ENCODE results near the gene CD300A. TPM values are rescaled to one million over a fixed set of nuclear protein-coding genes. Genes with fewer than 3 reads are reported as not detected.
A peak's percentile ranks its signal among the peaks of the same experiment; 100 is the strongest.

Gene CD300A
- total RNA-seq, 4 donors from 2014 or later, result 1.2 to 4.1 (median 2.4) TPM

DNA sequence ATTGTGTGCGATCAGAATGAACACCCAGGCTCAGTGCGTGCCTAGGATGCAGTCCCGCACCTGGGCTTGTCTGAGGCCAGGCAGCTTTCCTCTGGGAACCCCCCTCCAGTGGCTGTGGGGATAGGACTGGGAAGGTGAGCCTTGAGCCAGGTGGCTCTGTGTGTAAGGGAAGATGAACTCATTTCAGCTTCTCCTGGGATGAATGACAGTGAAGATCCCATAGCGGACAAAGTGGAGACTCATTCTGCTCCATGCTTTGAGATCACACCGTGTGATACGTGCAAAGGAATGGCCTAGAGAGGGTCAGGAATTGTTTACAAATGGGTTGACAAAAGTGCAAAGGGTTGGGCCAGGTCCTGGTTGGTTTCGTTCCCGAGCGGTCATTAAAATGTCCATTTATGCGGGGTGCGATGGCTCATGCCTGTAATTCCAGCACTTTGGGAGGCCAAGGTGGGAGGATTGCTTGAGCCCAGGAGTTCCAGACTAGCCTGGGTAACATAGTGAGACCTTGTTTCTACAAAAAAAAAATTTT lies 18.7 kb upstream of the CD300A start:
- H3K27me3 ChIP-seq, result no peaks in the 10 kb centered on the region
- H3K4me1 ChIP-seq, result peaks cover 54 to 62% (median 59%) of the 10 kb centered on the region in 4 donors
- TF ChIP-seq, protein P1, sequence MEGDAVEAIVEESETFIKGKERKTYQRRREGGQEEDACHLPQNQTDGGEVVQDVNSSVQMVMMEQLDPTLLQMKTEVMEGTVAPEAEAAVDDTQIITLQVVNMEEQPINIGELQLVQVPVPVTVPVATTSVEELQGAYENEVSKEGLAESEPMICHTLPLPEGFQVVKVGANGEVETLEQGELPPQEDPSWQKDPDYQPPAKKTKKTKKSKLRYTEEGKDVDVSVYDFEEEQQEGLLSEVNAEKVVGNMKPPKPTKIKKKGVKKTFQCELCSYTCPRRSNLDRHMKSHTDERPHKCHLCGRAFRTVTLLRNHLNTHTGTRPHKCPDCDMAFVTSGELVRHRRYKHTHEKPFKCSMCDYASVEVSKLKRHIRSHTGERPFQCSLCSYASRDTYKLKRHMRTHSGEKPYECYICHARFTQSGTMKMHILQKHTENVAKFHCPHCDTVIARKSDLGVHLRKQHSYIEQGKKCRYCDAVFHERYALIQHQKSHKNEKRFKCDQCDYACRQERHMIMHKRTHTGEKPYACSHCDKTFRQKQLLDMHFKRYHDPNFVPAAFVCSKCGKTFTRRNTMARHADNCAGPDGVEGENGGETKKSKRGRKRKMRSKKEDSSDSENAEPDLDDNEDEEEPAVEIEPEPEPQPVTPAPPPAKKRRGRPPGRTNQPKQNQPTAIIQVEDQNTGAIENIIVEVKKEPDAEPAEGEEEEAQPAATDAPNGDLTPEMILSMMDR (IDR thresholded peaks at IDR 0.05), result no peak
- no peak for TF ChIP-seq POLR2A (IDR thresholded peaks at IDR 0.05; ENCODE audit: low read depth)
- no peak for TF ChIP-seq POLR2AphosphoS5 (IDR thresholded peaks at IDR 0.05)
- no peak for TF ChIP-seq EP300 (IDR thresholded peaks at IDR 0.05)
- H3K27ac ChIP-seq (replicated peaks in 1 of 4), result peak overlapping the region; percentile 15 to 69 (median 57)
- H3K9me3 ChIP-seq, result no peaks in the 10 kb centered on the region
- H3K36me3 ChIP-seq, result peaks cover 0 to 15% (median 0%) of the 10 kb centered on the region in 4 donors
- no peak overlapping the region for H3K4me3 ChIP-seq
- 97% methylated on average over 9 of the region's 11 CpGs for WGBS
- intact Hi-C loops (cut with DNase I), result no loop called here
- DNase-seq (ENCODE audit: extremely low spot score), result no peak

DNA sequence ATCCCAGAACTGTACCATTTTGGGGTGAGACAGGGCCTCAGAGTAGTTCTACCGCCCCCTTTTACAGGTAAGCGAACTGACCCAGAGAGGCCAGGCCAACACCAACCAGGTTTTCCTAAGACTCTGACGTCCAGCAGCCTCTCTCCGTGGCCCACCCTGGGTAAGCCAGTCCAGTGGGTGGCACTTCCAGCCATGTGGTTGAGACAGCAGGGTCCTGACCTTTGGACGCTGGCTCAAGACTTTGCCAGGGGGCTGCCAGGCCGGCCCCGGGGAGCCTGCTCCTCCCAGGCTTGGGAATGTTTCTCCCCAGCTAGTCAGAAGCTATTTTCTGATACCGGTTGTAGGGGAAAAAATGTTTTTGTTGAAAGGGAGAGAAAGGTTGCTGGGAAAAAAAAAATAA lies 17.7 kb upstream of the CD300A start:
- Histone ChIP-seq H3K27ac (replicated peaks in 1 of 4) (peak overlapping the region; percentile 32 to 53 (median 36)), H3K4me3 (no peak overlapping the region), H3K36me3 (peaks cover 0 to 15% (median 0%) of the 10 kb centered on the region in 4 donors), H3K9me3 (no peaks in the 10 kb centered on the region), H3K4me1 (peaks cover 54 to 62% (median 59%) of the 10 kb centered on the region in 4 donors), H3K27me3 (no peaks in the 10 kb centered on the region)
- TF ChIP-seq POLR2AphosphoS5 (IDR thresholded peaks at IDR 0.05) (no peak), EP300 (IDR thresholded peaks at IDR 0.05) (no peak), POLR2A (IDR thresholded peaks at IDR 0.05; ENCODE audit: low read depth) (no peak)
- TF ChIP-seq, protein P1 (IDR thresholded peaks at IDR 0.05), result no peak
- no peak for DNase-seq (ENCODE audit: extremely low spot score)
- WGBS, result 73% methylated on average over 7 of the region's 8 CpGs
- intact Hi-C loops (cut with DNase I), result no loop called here

DNA sequence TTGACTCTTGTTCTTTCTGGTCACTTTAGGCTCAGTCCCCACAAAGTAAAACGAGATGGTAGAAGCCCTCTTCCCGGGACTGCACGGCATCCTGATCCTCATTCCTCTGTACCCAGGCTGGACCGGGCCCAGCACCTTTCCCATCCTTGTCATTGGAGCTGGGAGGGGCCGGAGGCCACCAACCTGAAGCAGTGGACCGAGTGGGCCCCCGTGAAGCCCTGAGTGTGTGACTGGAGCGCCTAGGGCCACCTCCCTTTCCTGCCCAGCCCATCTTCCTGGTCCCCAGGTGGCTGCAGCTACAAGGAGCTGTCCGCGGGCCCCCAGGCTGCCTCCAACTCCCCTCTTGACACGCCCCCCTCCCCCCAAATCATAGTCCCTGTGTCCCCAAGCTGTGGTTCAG lies 17.1 kb upstream of the CD300A start:
- Histone ChIP-seq H3K4me3 (no peak overlapping the region), H3K36me3 (peaks cover 0 to 15% (median 0%) of the 10 kb centered on the region in 4 donors), H3K27me3 (no peaks in the 10 kb centered on the region), H3K4me1 (peaks cover 53 to 61% (median 59%) of the 10 kb centered on the region in 4 donors), H3K27ac (replicated peaks in 1 of 4) (peak overlapping the region; percentile 31 to 53 (median 36)), H3K9me3 (no peaks in the 10 kb centered on the region)
- TF ChIP-seq, protein P1 (IDR thresholded peaks at IDR 0.05), result no peak
- TF ChIP-seq POLR2AphosphoS5 (IDR thresholded peaks at IDR 0.05), result no peak
- no peak for TF ChIP-seq POLR2A (IDR thresholded peaks at IDR 0.05; ENCODE audit: low read depth)
- no peak for TF ChIP-seq EP300 (IDR thresholded peaks at IDR 0.05)
- WGBS, result 89% methylated on average over 11 of the region's 11 CpGs
- no peak for DNase-seq (ENCODE audit: extremely low spot score)
- intact Hi-C loops (cut with DNase I), result no loop called here

DNA sequence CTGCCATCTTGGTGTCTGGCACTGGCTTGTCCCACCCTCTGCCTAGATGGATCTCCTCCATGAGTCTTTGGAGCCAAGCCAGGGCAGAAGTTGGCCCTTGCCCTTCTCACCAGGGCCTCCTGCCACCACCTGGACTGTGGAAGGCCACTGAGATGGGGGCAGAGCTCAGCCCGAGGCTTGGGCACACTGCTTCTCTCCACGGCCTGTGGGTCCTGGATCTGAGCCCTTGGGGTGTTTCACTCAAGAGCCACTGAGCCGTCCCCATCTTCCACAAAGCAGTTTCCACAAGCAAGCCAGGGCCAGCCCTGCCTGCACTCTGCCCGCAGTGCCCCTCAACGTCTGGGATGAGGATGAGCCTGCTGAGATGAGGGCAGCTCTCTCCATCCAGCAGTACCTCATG lies 16.7 kb upstream of the CD300A start:
- DNase-seq (ENCODE audit: extremely low spot score), result no peak
- H3K4me1 ChIP-seq, result peaks cover 53 to 61% (median 59%) of the 10 kb centered on the region in 4 donors
- intact Hi-C loops (cut with DNase I), result loop anchor here (5.0 to 10.0 kb wide), 2 partner anchors 237 to 425 kb away; partner anchors contain the start of genes FDXR and TTYH2

More for the DNA sequence above, 16.7 kb upstream of the CD300A start:
- TF ChIP-seq EP300 (IDR thresholded peaks at IDR 0.05) (no peak), POLR2AphosphoS5 (IDR thresholded peaks at IDR 0.05) (no peak), POLR2A (IDR thresholded peaks at IDR 0.05; ENCODE audit: low read depth) (no peak)
- TF ChIP-seq, protein P1 (IDR thresholded peaks at IDR 0.05), result no peak
- H3K36me3 ChIP-seq, result peaks cover 0 to 15% (median 0%) of the 10 kb centered on the region in 4 donors
- H3K27ac ChIP-seq (replicated peaks in 1 of 4), result peak overlapping the region; percentile 31 to 53 (median 36)
- H3K9me3 ChIP-seq, result no peaks in the 10 kb centered on the region
- H3K4me3 ChIP-seq, result no peak overlapping the region
- WGBS, result 96% methylated on average over 4 of the region's 5 CpGs
- no peaks in the 10 kb centered on the region for H3K27me3 ChIP-seq

Data from esophagus muscularis mucosa (tissue), 4 donors.